ENCODE measurements around the gene ANXA8.
"Not testable (repeated sequence)": the region's sequence is repeated elsewhere in the genome, so short reads cannot be mapped to it uniquely, and the experiment has no call there.

Gene ANXA8

DNA sequence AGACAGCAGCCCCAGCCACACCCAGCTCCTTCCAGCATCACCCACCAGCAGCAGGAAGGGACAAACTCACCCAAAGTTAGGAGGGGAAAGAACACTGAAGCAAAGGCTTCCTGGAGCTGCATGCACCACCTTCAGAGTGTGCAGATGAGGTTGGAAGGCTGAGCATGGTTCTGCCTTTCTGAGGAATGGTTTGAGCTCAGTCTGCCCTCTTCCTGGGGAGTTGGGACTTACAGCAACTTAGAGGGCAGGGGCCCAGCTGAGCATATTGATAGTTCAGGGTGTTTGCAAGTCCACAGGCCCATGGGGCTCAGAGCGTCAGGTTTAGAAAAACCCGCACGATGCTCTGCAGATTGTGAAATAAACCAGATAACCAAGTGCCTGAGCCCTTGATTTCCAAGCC is 3.8 kb downstream of the ANXA8 start:
- H3K9me3 ChIP-seq (ENCODE audit: control insufficient read depth, low read length); DNase-seq (ENCODE audit: low read depth); H3K27me3 ChIP-seq (replicated peaks; ENCODE audit: control insufficient read depth, insufficient read depth, low read length); H3K36me3 ChIP-seq (ENCODE audit: control insufficient read depth, insufficient read depth, low read length, severe bottlenecking); H3K4me1 ChIP-seq (ENCODE audit: control insufficient read depth, insufficient read depth, low read length); H3K4me3 ChIP-seq (ENCODE audit: low read length); H3K9ac ChIP-seq (ENCODE audit: low read length): not testable (repeated sequence)

DNA sequence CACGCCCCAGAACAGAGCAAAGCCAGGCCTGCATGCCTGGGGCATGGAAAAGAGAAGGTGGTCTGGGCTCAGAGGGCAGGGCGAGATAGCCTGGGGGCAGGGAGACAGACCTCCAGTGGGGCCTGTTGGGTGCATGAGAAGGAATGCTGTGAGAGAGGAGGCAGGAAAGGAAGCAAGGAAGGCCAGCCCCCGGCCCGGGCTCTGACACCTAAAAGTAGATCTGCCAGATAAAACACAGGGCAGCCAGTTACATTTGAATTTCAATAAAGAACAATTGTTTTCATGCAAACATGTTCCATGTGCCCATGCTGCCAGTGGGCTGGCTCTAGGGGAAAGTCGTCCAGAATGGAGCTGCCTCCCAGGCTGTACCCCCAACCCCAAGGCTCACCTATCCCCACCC is 5.8 kb downstream of the ANXA8 start:
- not testable (repeated sequence) for H3K9ac ChIP-seq (ENCODE audit: low read length); H3K4me1 ChIP-seq (ENCODE audit: control insufficient read depth, insufficient read depth, low read length); H3K9me3 ChIP-seq (ENCODE audit: control insufficient read depth, low read length); H3K4me3 ChIP-seq (ENCODE audit: low read length); H3K36me3 ChIP-seq (ENCODE audit: control insufficient read depth, insufficient read depth, low read length, severe bottlenecking); H3K27me3 ChIP-seq (replicated peaks; ENCODE audit: control insufficient read depth, insufficient read depth, low read length); DNase-seq (ENCODE audit: low read depth)

DNA sequence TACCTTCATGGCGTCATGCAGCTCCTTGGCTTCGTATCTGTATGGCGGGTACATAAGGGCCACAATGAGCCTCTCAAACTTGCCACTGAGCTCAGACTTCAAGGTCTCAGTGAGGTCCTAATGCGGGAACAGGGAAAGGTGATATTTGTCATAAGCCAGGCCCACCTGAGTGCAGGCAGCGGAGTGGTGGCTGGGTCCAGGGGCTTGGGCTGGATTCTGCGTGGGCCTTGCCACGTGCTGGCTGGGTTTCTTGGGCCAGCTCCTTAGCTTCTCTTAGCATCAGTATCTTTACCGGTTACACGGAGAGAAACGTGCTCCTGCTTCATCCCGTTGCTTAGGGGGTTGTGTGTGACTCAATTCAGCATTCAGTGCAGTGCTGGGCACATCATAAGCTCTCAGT is 6.8 kb downstream of the ANXA8 start:
- not testable (repeated sequence) for DNase-seq (ENCODE audit: low read depth); H3K9me3 ChIP-seq (ENCODE audit: control insufficient read depth, low read length); H3K4me1 ChIP-seq (ENCODE audit: control insufficient read depth, insufficient read depth, low read length); H3K9ac ChIP-seq (ENCODE audit: low read length); H3K36me3 ChIP-seq (ENCODE audit: control insufficient read depth, insufficient read depth, low read length, severe bottlenecking); H3K4me3 ChIP-seq (ENCODE audit: low read length); H3K27me3 ChIP-seq (replicated peaks; ENCODE audit: control insufficient read depth, insufficient read depth, low read length)

DNA sequence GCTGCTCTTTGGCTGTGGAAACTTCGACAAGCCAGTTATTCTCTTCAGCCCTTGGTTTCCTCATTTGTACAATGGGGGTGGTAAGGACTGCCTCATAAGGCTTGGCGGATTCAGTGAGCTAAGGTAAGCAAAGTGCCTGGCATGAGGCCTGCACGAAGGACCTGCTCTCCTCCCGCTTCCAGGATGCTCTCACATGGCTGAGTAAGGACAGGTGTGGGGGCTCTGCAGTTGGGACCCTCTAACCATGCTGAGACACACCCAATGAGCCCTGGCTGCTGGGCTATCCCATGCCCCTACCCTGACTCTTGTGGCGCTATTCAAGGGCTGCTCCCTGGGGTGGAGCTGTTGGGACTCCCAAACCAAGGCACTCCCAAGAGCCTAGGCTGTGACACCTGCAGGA is 8.8 kb downstream of the ANXA8 start:
- H3K27me3 ChIP-seq (replicated peaks; ENCODE audit: control insufficient read depth, insufficient read depth, low read length); H3K4me3 ChIP-seq (ENCODE audit: low read length); H3K4me1 ChIP-seq (ENCODE audit: control insufficient read depth, insufficient read depth, low read length); H3K36me3 ChIP-seq (ENCODE audit: control insufficient read depth, insufficient read depth, low read length, severe bottlenecking); H3K9ac ChIP-seq (ENCODE audit: low read length); H3K9me3 ChIP-seq (ENCODE audit: control insufficient read depth, low read length); DNase-seq (ENCODE audit: low read depth): not testable (repeated sequence)

DNA sequence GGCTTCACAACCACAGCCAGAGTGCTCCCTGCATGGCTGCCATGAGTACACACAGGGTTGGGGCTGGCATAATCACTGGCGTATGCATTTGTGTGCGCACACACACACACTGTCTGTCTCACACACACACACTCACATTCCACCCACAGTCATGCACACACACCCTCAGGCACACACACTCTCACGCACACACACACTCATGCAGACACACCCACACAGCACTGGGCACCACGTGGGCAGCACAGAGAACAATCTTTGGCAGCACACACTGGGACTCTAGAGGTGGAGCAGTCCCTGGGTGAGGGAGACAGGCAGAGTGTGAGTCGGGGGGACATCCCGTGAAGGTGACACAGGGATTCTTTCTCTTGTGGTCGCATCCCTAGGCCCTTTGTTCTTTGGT is 10.4 kb downstream of the ANXA8 start:
- not testable (repeated sequence) for H3K9ac ChIP-seq (ENCODE audit: low read length)

DNA sequence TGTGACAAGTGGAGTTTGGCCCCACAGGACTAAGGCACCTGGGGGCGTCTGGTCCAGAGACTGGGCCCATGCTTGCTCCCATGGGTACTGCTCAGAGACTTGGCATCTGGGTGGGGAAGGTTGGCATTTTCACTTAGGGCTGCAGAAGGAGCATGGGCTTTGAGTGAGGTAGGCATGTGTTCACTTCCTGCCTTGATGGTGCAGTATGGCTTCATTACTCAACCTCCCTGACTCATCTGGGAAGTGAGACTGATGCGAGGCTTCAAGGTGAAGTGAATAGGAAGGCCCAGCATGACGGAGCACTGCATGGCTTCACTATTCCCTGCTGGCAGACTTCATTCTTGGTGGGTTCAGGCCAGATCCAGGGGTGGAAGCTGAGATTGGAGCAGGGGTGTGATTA is 11.3 kb downstream of the ANXA8 start:
- H3K9me3 ChIP-seq (ENCODE audit: control insufficient read depth, low read length); H3K36me3 ChIP-seq (ENCODE audit: control insufficient read depth, insufficient read depth, low read length, severe bottlenecking): not testable (repeated sequence)

More for the DNA sequence above, 10.4 kb downstream of the ANXA8 start:
- not testable (repeated sequence) for H3K36me3 ChIP-seq (ENCODE audit: control insufficient read depth, insufficient read depth, low read length, severe bottlenecking); H3K4me3 ChIP-seq (ENCODE audit: low read length); H3K27me3 ChIP-seq (replicated peaks; ENCODE audit: control insufficient read depth, insufficient read depth, low read length); H3K4me1 ChIP-seq (ENCODE audit: control insufficient read depth, insufficient read depth, low read length); DNase-seq (ENCODE audit: low read depth); H3K9me3 ChIP-seq (ENCODE audit: control insufficient read depth, low read length)

DNA sequence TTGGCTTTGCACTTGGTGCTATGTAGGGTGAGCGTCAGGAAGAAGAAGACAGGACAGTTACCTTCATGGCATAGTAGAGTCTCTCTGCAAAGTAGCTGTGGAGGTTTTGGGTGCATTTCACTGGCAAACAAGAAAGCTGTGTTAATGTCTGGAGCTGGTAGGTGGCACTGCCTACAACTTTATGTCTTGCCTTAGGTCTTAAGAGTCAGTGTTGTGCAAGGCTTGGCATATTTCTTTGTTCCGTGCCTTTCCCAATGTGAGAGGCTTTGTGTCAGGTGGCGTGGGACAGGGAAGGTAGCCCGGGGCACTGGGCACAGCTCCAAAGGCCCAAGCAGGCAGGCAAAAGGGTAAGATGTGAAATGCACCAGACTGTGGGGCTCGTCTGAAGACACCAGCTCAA is 11.8 kb downstream of the ANXA8 start:
- H3K4me3 ChIP-seq (ENCODE audit: low read length); H3K9ac ChIP-seq (ENCODE audit: low read length); H3K4me1 ChIP-seq (ENCODE audit: control insufficient read depth, insufficient read depth, low read length); DNase-seq (ENCODE audit: low read depth); H3K27me3 ChIP-seq (replicated peaks; ENCODE audit: control insufficient read depth, insufficient read depth, low read length); H3K9me3 ChIP-seq (ENCODE audit: control insufficient read depth, low read length); H3K36me3 ChIP-seq (ENCODE audit: control insufficient read depth, insufficient read depth, low read length, severe bottlenecking): not testable (repeated sequence)

More for the DNA sequence above, 11.3 kb downstream of the ANXA8 start:
- not testable (repeated sequence) for H3K4me1 ChIP-seq (ENCODE audit: control insufficient read depth, insufficient read depth, low read length); DNase-seq (ENCODE audit: low read depth); H3K27me3 ChIP-seq (replicated peaks; ENCODE audit: control insufficient read depth, insufficient read depth, low read length); H3K4me3 ChIP-seq (ENCODE audit: low read length); H3K9ac ChIP-seq (ENCODE audit: low read length)

DNA sequence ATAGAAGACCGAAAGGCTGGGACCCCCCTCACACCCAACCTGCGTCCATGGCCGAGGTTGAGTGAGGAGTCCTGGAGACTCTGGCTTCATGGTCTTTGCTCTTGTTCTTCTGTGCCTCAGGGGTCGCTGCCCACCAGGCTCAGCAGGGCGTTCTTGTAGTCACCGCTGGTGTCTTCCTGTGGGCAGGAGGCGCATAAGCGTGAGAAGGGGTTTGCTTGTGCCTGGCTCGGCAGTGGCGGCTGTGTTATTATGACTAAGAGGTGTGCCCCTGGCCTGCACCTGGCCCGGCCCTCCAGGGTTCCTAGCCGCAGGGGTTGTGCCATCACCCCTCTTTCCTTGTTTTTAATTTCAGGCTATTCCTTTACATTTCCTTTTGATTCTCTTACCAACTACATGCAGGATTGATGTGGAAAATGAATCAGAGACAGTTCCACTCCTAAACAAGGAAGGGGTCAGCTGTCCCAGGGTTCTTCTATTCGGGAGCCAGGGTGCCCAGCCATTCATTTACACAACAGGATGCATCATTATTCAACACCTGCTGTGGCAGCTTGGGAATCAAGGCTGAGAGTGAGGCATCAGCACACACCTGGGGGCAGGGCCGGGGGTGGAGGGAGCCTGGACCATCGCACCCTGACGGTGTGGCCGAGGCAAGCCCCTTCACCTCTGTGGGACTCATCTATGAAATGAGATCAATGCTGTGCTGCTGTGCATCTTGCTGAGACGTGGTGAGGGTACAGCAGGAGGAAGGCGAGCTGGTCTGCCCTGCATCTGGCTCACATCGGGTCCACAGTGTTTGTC is 15.0 kb downstream of the ANXA8 start:
- H3K4me1 ChIP-seq (ENCODE audit: control insufficient read depth, insufficient read depth, low read length); H3K9me3 ChIP-seq (ENCODE audit: control insufficient read depth, low read length); H3K36me3 ChIP-seq (ENCODE audit: control insufficient read depth, insufficient read depth, low read length, severe bottlenecking); DNase-seq (ENCODE audit: low read depth); H3K4me3 ChIP-seq (ENCODE audit: low read length); H3K9ac ChIP-seq (ENCODE audit: low read length); H3K27me3 ChIP-seq (replicated peaks; ENCODE audit: control insufficient read depth, insufficient read depth, low read length): not testable (repeated sequence)

DNA sequence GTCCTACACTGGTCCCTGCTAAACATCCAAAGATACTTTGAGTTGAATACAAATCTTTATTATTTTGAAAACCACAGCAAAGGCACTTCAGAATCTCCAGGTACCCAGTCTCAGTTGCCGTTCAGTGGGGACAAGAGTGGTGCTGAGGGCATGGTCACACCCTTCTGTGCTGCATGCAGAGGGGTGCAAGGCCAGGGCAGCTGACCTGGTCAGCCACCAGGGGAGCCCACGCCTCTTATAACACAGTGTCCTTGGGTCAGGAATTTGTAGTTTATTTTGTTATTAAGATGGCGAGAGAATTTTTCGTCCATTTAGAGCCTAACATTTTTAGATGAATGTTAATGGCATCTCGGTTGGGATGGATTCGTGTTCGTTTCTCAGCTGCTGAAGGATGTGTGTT is 16.0 kb downstream of the ANXA8 start:
- H3K4me1 ChIP-seq (ENCODE audit: control insufficient read depth, insufficient read depth, low read length); DNase-seq (ENCODE audit: low read depth); H3K9me3 ChIP-seq (ENCODE audit: control insufficient read depth, low read length); H3K9ac ChIP-seq (ENCODE audit: low read length); H3K4me3 ChIP-seq (ENCODE audit: low read length); H3K36me3 ChIP-seq (ENCODE audit: control insufficient read depth, insufficient read depth, low read length, severe bottlenecking); H3K27me3 ChIP-seq (replicated peaks; ENCODE audit: control insufficient read depth, insufficient read depth, low read length): not testable (repeated sequence)

DNA sequence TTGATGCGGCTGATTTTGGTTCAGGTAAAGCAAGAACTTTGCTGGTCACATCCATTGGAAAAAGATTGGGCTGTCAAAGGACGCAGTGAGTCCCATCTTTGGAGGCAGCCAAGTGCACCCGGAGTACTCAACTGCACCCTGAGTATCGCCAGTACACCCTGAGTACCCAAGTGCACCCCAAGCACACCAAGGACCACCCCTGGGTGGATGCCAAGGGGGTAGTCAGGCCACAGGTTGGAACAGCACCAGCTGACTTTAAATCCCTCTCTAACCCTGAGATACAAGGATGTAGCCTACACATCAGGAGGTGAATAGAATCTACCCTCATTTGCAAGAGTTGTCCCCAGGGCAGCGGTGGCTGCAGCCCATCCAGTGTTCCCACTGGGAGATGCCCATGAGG is 16.5 kb downstream of the ANXA8 start:
- H3K4me3 ChIP-seq (ENCODE audit: low read length); H3K9ac ChIP-seq (ENCODE audit: low read length); H3K4me1 ChIP-seq (ENCODE audit: control insufficient read depth, insufficient read depth, low read length); H3K36me3 ChIP-seq (ENCODE audit: control insufficient read depth, insufficient read depth, low read length, severe bottlenecking); DNase-seq (ENCODE audit: low read depth); H3K27me3 ChIP-seq (replicated peaks; ENCODE audit: control insufficient read depth, insufficient read depth, low read length); H3K9me3 ChIP-seq (ENCODE audit: control insufficient read depth, low read length): not testable (repeated sequence)

DNA sequence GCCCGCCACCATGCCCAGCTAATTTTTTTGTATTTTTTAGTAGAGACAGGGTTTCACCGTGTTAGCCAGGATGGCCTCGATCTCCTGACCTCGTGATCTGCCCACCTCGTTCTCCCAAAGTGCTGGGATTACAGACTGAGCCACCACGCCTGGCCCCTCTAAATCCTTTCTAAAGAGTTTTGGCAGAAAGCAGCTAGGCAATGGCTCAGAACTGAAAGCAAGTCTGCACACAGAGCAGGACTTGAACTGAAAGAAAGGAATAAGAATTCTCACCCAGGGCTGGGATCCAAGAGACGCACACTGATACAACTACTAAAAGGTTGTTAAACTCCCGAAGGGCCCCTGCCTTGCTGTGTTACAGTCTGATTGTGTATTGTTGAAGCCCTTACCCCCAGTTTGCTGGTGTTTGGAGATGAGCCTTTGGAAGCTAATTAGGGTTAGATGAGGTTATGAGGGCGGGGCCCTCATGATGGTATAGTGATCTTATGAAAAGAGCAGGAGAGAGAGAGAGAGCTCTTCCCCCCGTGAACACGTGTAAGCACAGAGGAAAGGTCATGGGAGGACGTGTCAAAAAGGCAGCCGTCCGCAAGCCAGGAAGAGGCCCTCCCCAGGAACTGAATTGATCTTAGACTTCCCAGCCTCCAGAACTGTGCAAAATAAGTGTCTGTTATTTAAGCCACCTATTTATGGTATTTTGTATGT is 18.5 kb downstream of the ANXA8 start:
- not testable (repeated sequence) for DNase-seq (ENCODE audit: low read depth); H3K9me3 ChIP-seq (ENCODE audit: control insufficient read depth, low read length); H3K4me1 ChIP-seq (ENCODE audit: control insufficient read depth, insufficient read depth, low read length); H3K27me3 ChIP-seq (replicated peaks; ENCODE audit: control insufficient read depth, insufficient read depth, low read length); H3K4me3 ChIP-seq (ENCODE audit: low read length); H3K9ac ChIP-seq (ENCODE audit: low read length); H3K36me3 ChIP-seq (ENCODE audit: control insufficient read depth, insufficient read depth, low read length, severe bottlenecking)
